Neuronal stem cell (in vitro differentiated cells): ENCODE data around the gene TRIM67.

ENCODE experiments used
- DNase-seq: peaks from one replicate; pipeline ENCODE4 v3.0.0-alpha.2; 2013; ENCODE audit warnings: low spot score
- H2AFZ ChIP-seq: one replicate; pipeline ENCODE4 v1.6.1; 2013; ENCODE audit warnings: mild to moderate bottlenecking, low read length, inconsistent platforms
- H2AK5ac ChIP-seq: 2 replicates; pipeline ENCODE4 v1.6.1; 2013; ENCODE audit warnings: low read depth, mild to moderate bottlenecking, inconsistent platforms, low read length, moderate library complexity, mixed read lengths
- H2BK120ac ChIP-seq: 2 replicates; pipeline ENCODE4 v1.6.1; 2013; ENCODE audit warnings: low read depth, mild to moderate bottlenecking, inconsistent platforms, low read length, moderate library complexity, mixed read lengths
- H2BK12ac ChIP-seq: one replicate; pipeline ENCODE4 v1.6.1; 2013; ENCODE audit warnings: low read length, inconsistent platforms
- H2BK15ac ChIP-seq: 2 replicates; pipeline ENCODE4 v1.6.1; 2013; ENCODE audit warnings: mild to moderate bottlenecking, low read length, inconsistent platforms, mixed read lengths
- H2BK5ac ChIP-seq: one replicate; pipeline ENCODE4 v1.6.1; 2013; ENCODE audit warnings: inconsistent platforms, mild to moderate bottlenecking, low read length, moderate library complexity
- H3K14ac ChIP-seq: one replicate; pipeline ENCODE4 v1.6.1; 2013; ENCODE audit warnings: low read length, inconsistent platforms
- H3K18ac ChIP-seq: 2 replicates; pipeline ENCODE4 v1.6.1; 2013; ENCODE audit warnings: low read length, inconsistent platforms
- H3K23ac ChIP-seq: 2 replicates; pipeline ENCODE4 v1.6.1; 2013; ENCODE audit warnings: low read depth, mild to moderate bottlenecking, mixed read lengths, low read length, inconsistent platforms; ENCODE audit not compliant: poor library complexity
- H3K27ac ChIP-seq: replicated peaks from 3 replicates; pipeline ENCODE4 v1.5.1; 2013; ENCODE audit warnings: low read length, inconsistent platforms
- H3K27me3 ChIP-seq, 3 experiments: 2 replicates each; pipeline ENCODE4 v1.6.1; 2013; ENCODE audit warnings: low read length in 3 of 3, mild to moderate bottlenecking in 2 of 3, inconsistent platforms in 1 of 3, low read depth in 1 of 3, mixed read lengths in 1 of 3, moderate library complexity in 1 of 3; ENCODE audit not compliant: control insufficient read depth in 3 of 3, insufficient read depth in 3 of 3
- H3K36me3 ChIP-seq, 2 donors: replicated peaks in 1 of 2; 2 replicates each; pipeline ENCODE4 v1.6.1; 2013; ENCODE audit warnings: low read length in 2 of 2; ENCODE audit not compliant: control insufficient read depth in 2 of 2, insufficient read depth in 2 of 2
- H3K4ac ChIP-seq: 2 replicates; pipeline ENCODE4 v1.6.1; 2013; ENCODE audit warnings: inconsistent platforms, mild to moderate bottlenecking, low read length, moderate library complexity
- H3K4me1 ChIP-seq, 2 donors: 1 replicate in 1 of 2; 2 replicates in 1 of 2; pipeline ENCODE4 v1.6.1; 2013; ENCODE audit warnings: low read length in 2 of 2, low read depth in 1 of 2; ENCODE audit not compliant: control insufficient read depth in 2 of 2, insufficient read depth in 1 of 2
- H3K4me2 ChIP-seq: one replicate; pipeline ENCODE4 v1.6.1; 2013; ENCODE audit warnings: mild to moderate bottlenecking, low read length, inconsistent platforms; ENCODE audit not compliant: insufficient read depth, poor library complexity, severe bottlenecking
- H3K4me3 ChIP-seq, 2 donors: 2 replicates each; pipeline ENCODE4 v1.5.1; 2013; ENCODE audit warnings: low read length in 2 of 2, mild to moderate bottlenecking in 2 of 2, inconsistent platforms in 1 of 2, moderate library complexity in 1 of 2
- H3K79me1 ChIP-seq: one replicate; pipeline ENCODE4 v1.6.1; 2013; ENCODE audit warnings: low read depth, mild to moderate bottlenecking, inconsistent platforms, low read length, moderate library complexity
- H3K9ac ChIP-seq: one replicate; pipeline ENCODE4 v1.6.1; 2013; ENCODE audit warnings: mild to moderate bottlenecking, low read depth, low read length, inconsistent platforms; ENCODE audit not compliant: poor library complexity
- H3K9me3 ChIP-seq, 2 donors: replicated peaks in 1 of 2; 2 replicates each; pipeline versions ENCODE3 to v1.6.1; 2013; ENCODE audit warnings: low read length in 2 of 2, mild to moderate bottlenecking in 2 of 2, inconsistent platforms in 1 of 2, low read depth in 1 of 2, mixed read lengths in 1 of 2, moderate library complexity in 1 of 2; ENCODE audit not compliant: control insufficient read depth in 2 of 2, insufficient read depth in 1 of 2
- H4K8ac ChIP-seq: one replicate; pipeline ENCODE4 v1.6.1; 2013; ENCODE audit warnings: low read depth, mild to moderate bottlenecking, inconsistent platforms, low read length, moderate library complexity
- H4K91ac ChIP-seq: one replicate; pipeline ENCODE4 v1.6.1; 2013; ENCODE audit warnings: low read length, low read depth, mild to moderate bottlenecking, inconsistent platforms; ENCODE audit not compliant: poor library complexity
- WGBS, 2 donors: extraction: QIAGEN DNeasy Blood & Tissue Kit; methylation state at CpG; one replicate each; pipeline ENCODE4 v1.1.7; 2013; ENCODE audit warnings: missing lambda C conversion rate in 2 of 2, mixed read lengths in 1 of 2; ENCODE audit not compliant: insufficient read length in 2 of 2, insufficient replicate concordance in 1 of 2; ENCODE audit errors: extremely low coverage in 2 of 2; 5-methylcytosine and 5-hydroxymethylcytosine counted together

TRIM67 gene

DNA sequence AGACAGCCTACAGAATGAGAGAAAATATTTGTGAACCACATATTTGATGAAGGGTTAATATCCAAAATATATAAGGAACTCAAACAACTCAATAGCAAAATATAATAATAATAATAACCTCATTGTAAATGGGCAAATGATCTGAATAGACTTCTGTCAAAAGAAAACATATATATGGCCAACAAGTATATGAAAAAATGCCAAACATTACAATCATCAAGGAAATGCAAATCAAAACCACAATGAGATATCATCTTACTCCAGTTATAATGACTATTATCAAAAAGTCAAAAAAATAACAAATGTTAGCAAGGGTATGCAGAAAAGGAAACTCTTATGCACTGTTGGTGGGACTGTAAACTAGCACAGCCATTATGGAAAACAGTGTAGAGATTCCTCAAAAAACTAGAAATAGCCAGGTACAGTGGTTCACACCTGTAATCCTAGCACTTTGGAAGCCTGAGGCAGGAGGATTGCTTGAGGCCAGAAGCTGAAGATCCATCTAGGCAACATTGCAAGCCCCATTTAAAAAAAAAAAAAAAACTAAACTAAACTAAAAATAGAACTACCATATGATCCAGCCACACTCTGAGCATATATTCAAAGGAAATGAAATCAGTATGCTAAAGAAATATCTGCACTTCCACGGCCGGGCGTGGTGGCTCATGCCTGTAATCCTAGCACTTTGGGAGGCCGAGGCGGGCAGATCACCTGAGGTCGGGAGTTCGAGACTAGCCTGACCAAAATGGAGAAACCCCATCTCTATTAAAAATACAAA lies 17.3 kb upstream of the TRIM67 start:
- Histone ChIP-seq H3K79me1 (no peaks in the 10 kb centered on the region), H3K4me3 (no peak overlapping the region), H3K4ac (no peak overlapping the region), H2AK5ac (no peak overlapping the region), H3K4me2 (no peak overlapping the region), H3K23ac (no peak overlapping the region), H4K8ac (no peak overlapping the region), H2AFZ (no peak overlapping the region), H3K18ac (no peak overlapping the region), H3K27me3 (peaks cover 0 to 9% (median 0%) of the 10 kb centered on the region in 3 experiments), H3K9ac (no peak overlapping the region), H3K14ac (no peak overlapping the region), H3K9me3 (peaks cover 0 to 2% of the 10 kb centered on the region in 2 donors), H2BK12ac (no peak overlapping the region), H2BK15ac (no peak overlapping the region), H3K27ac (no peak overlapping the region), H2BK120ac (no peak overlapping the region), H3K36me3 (no peaks in the 10 kb centered on the region), H2BK5ac (no peak overlapping the region), H3K4me1 (no peaks in the 10 kb centered on the region), H4K91ac (no peak overlapping the region)
- no CpG with 5 or more reads among the region's 7 CpGs for WGBS, 2 donors
- DNase-seq, result no peak

DNA sequence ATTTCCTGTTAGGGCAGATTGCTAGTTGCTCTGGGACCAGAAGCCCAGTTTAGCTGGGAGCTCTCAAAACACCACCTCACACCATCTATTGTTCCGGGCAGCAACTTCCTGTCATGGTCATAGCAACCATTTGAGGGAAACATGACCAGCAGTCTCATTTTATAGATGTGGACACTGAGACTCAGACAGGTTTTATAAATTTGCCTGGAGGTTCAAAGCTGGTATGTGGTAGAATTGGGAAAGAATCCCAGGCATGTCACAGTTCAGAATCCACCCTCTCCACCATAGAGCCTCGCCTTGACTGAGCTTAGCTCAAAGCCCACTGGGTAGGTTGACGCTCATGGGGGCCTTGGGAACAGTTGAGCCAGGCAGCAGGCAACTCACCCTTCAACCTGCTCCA lies 14.0 kb upstream of the TRIM67 start:
- Histone ChIP-seq H3K27me3 (peaks cover 0 to 18% (median 0%) of the 10 kb centered on the region in 3 experiments), H3K4me1 (no peaks in the 10 kb centered on the region), H3K23ac (no peak overlapping the region), H3K9ac (no peak overlapping the region), H3K14ac (no peak overlapping the region), H3K4me3 (no peak overlapping the region), H2BK5ac (no peak overlapping the region), H3K18ac (no peak overlapping the region), H3K27ac (no peak overlapping the region), H4K8ac (no peak overlapping the region), H2AFZ (no peak overlapping the region), H3K4me2 (no peak overlapping the region), H4K91ac (no peak overlapping the region), H2BK12ac (no peak overlapping the region), H3K4ac (no peak overlapping the region), H3K36me3 (no peaks in the 10 kb centered on the region), H2BK120ac (no peak overlapping the region), H3K9me3 (no peaks in the 10 kb centered on the region), H2BK15ac (no peak overlapping the region), H2AK5ac (no peak overlapping the region), H3K79me1 (no peaks in the 10 kb centered on the region)
- no CpG with 5 or more reads among the region's 3 CpGs for WGBS, 2 donors
- DNase-seq, result no peak

DNA sequence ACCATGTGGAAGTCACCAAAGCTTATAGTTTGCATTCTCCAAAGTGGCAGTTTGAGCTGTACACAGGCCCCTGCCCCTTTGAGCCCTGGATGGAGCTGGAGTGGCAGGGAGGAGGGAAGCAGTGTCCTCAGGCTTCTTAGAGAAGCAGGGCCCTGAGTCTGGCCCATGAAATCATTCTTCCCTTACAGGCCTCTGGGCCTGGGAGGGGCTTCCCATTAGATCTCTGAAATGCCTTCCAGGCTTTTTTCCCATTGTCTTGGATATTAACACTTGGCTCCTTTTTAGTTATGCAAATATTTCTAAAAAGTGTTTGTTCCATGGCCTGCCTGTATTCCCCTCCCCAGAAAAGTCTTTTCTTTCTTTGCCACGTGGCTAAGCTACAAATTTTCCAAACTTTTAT lies 10.0 kb upstream of the TRIM67 start:
- no peaks in the 10 kb centered on the region for H3K36me3 ChIP-seq
- H3K18ac ChIP-seq, result no peak overlapping the region
- DNase-seq, result no peak
- no peak overlapping the region for H2BK15ac ChIP-seq
- no peak overlapping the region for H3K4me2 ChIP-seq
- no peak overlapping the region for H3K4ac ChIP-seq
- H2AK5ac ChIP-seq, result no peak overlapping the region
- H3K14ac ChIP-seq, result no peak overlapping the region
- no peak overlapping the region for H4K8ac ChIP-seq
- H3K9ac ChIP-seq, result no peak overlapping the region
- no peak overlapping the region for H2BK12ac ChIP-seq
- no peaks in the 10 kb centered on the region for H3K4me1 ChIP-seq
- H3K4me3 ChIP-seq, result no peak overlapping the region
- no peak overlapping the region for H3K23ac ChIP-seq
- no peak overlapping the region for H2BK5ac ChIP-seq
- H2AFZ ChIP-seq, result no peak overlapping the region
- H2BK120ac ChIP-seq, result no peak overlapping the region
- H3K27ac ChIP-seq, result no peak overlapping the region
- H4K91ac ChIP-seq, result no peak overlapping the region
- H3K27me3 ChIP-seq, result peaks cover 0 to 32% (median 0%) of the 10 kb centered on the region in 3 experiments
- no peaks in the 10 kb centered on the region for H3K9me3 ChIP-seq
- WGBS, 2 donors, result no CpG with 5 or more reads among the region's 1 CpG
- H3K79me1 ChIP-seq, result no peaks in the 10 kb centered on the region

DNA sequence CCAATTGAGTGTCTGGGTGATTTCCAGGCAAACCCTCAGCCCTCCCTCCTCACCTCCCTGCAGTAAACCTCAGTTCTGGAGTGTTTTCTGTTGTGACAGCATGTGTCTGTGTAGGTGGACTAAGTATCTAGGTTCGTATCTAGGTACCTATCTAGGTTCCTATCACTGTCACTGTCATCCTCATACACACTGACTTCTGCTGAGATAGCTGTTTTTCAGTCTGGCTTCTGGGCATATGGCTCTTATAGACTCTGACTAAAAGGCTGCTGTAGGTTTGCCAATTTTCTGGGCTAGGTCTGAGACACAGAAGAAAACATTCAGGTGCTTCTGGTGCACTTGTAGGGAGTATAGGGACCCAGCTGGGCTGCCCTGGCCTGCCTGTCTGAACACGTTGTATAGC lies 8.1 kb upstream of the TRIM67 start:
- no peak overlapping the region for H3K23ac ChIP-seq
- no peak overlapping the region for H3K14ac ChIP-seq
- H3K4me1 ChIP-seq, result no peaks in the 10 kb centered on the region
- no CpG with 5 or more reads among the region's 2 CpGs for WGBS, 2 donors
- no peak overlapping the region for H2BK5ac ChIP-seq
- H3K9ac ChIP-seq, result no peak overlapping the region
- H2BK15ac ChIP-seq, result no peak overlapping the region
- H3K9me3 ChIP-seq, result no peaks in the 10 kb centered on the region
- H2BK12ac ChIP-seq, result no peak overlapping the region
- H3K27ac ChIP-seq, result no peak overlapping the region
- no peak overlapping the region for H4K8ac ChIP-seq
- DNase-seq, result no peak
- no peak overlapping the region for H2BK120ac ChIP-seq
- H4K91ac ChIP-seq, result no peak overlapping the region
- H3K4me3 ChIP-seq, result no peak overlapping the region
- no peak overlapping the region for H3K18ac ChIP-seq
- no peaks in the 10 kb centered on the region for H3K79me1 ChIP-seq
- peaks cover 0 to 33% (median 0%) of the 10 kb centered on the region in 3 experiments for H3K27me3 ChIP-seq
- H3K4me2 ChIP-seq, result no peak overlapping the region
- no peak overlapping the region for H3K4ac ChIP-seq
- no peaks in the 10 kb centered on the region for H3K36me3 ChIP-seq
- H2AFZ ChIP-seq, result no peak overlapping the region
- no peak overlapping the region for H2AK5ac ChIP-seq
